Right cardiac atrium (tissue), 5 donors: ENCODE measurements around the gene DENND1A. TPM values are rescaled to one million over a fixed set of nuclear protein-coding genes. Genes with fewer than 3 reads are reported as not detected.

Source experiments
- ATAC-seq, 2 donors: fragments of 200-7000 bp; cut with Tn5 transposase; one replicate each; pipeline versions ENCODE4 v1.8.0 to v1.9.1; 2020; ENCODE audit warnings: moderate library complexity in 2 of 2, mild to moderate bottlenecking in 1 of 2
- DNase-seq, 3 donors: peaks; one replicate each; pipeline ENCODE4 v3.0.0-alpha.2; 2020
- H3K27ac ChIP-seq: one replicate; pipeline ENCODE4 v1.5.1; 2013; ENCODE audit warnings: mild to moderate bottlenecking, low read length, control low read depth, moderate library complexity
- H3K27me3 ChIP-seq: one replicate; pipeline ENCODE4 v1.6.1; 2013; ENCODE audit not compliant: control insufficient read depth, insufficient read depth
- H3K4me1 ChIP-seq: one replicate; pipeline ENCODE4 v1.6.1; 2013; ENCODE audit warnings: low read length; ENCODE audit not compliant: control insufficient read depth, insufficient read depth
- H3K4me3 ChIP-seq: one replicate; pipeline ENCODE4 v1.5.1; 2013; ENCODE audit warnings: low read length, control low read depth
- H3K9me3 ChIP-seq: one replicate; pipeline ENCODE4 v1.6.1; 2013; ENCODE audit warnings: low read length; ENCODE audit not compliant: control insufficient read depth
- WGBS: extraction: QIAGEN DNeasy Blood & Tissue Kit; methylation state at CpG from one replicate; pipeline ENCODE4 v1.1.7; 2013; 5-methylcytosine and 5-hydroxymethylcytosine counted together
- intact Hi-C, 4 donors: fragments of 100-400 bp; cut with DNase I; formaldehyde crosslinking; loops; one replicate each; pipeline versions ENCODE4 v1.11.0 to v1.14.0; 2022 to 2023
- polyA plus RNA-seq: library from polyadenylated mRNA; stranded (reverse); fragments of 200-250 nt; gene quantifications from one replicate; pipeline ENCODE4 v1.2.3, GENCODE V29; 2013
- total RNA-seq, 4 donors: library from RNA; stranded (reverse); fragmentation: NEBNext Ultra II Directional; extraction: Animal tissue kit (Norgen Biotek cat#: 25700); gene quantifications; one replicate each; pipeline ENCODE4 v1.2.1, GENCODE V29; 2021
- donor health status: healthy with polysubstance abuse.
- donor health status: DM: no; HTN: yes; CAD: no.
- donor health status: DM: no; HTN: no; CAD: no.
- donor health status: DM: no; HTN: yes; CAD: no; lungs with severe emphysema.
- donor health status: DM: yes; HTN: yes; CAD: no.

DENND1A gene
- total and polyA plus RNA-seq, 5 donors, result 11.4 to 19.3 (median 17.4) TPM

- no peak for ATAC-seq
- intact Hi-C loops, result loop anchor here in 1 of 4 donors (10.0 kb wide), 1 partner anchor 59 kb away; no protein-coding TSS in a partner anchor
- DNase-seq, result no peak
- Histone ChIP-seq H3K4me3 (no peak overlapping the region), H3K27me3 (no peaks in the 10 kb centered on the region), H3K9me3 (no peaks in the 10 kb centered on the region), H3K4me1 (no peaks in the 10 kb centered on the region), H3K27ac (no peak overlapping the region)
- 82% methylated on average over 8 of the region's 8 CpGs for WGBS
Measured at GRCh38 chr9:123493627-123494026, 436.3 kb downstream of the DENND1A start.

- no peaks in the 10 kb centered on the region for H3K4me1 ChIP-seq
- H3K27me3 ChIP-seq, result no peaks in the 10 kb centered on the region
- ATAC-seq, result no peak
- intact Hi-C loops, result loop anchor here in 1 of 4 donors (10.0 kb wide), 1 partner anchor 56 kb away; no protein-coding TSS in a partner anchor
- DNase-seq, result no peak
- 97% methylated on average over 6 of the region's 6 CpGs for WGBS
- H3K4me3 ChIP-seq, result no peak overlapping the region
- H3K9me3 ChIP-seq, result no peaks in the 10 kb centered on the region
- H3K27ac ChIP-seq, result no peak overlapping the region
Measured at GRCh38 chr9:123490688-123491087, 439.2 kb downstream of the DENND1A start.

- no peaks in the 10 kb centered on the region for H3K4me1 ChIP-seq
- no peak overlapping the region for H3K4me3 ChIP-seq
- ATAC-seq (no peak), DNase-seq (no peak)
- no peaks in the 10 kb centered on the region for H3K27me3 ChIP-seq
- WGBS, result 83% methylated on average over 16 of the region's 16 CpGs
- intact Hi-C loops, result no loop called here
- no peaks in the 10 kb centered on the region for H3K9me3 ChIP-seq
- H3K27ac ChIP-seq, result no peak overlapping the region
Measured at GRCh38 chr9:123488722-123489321, 441.1 kb downstream of the DENND1A start.

GRCh38 chr9:123487944-123488548, 441.9 kb downstream of the DENND1A start:
- Histone ChIP-seq H3K9me3 (no peaks in the 10 kb centered on the region), H3K4me1 (no peaks in the 10 kb centered on the region), H3K27ac (no peak overlapping the region), H3K27me3 (no peaks in the 10 kb centered on the region), H3K4me3 (no peak overlapping the region)
- DNase-seq (no peak), ATAC-seq (no peak)
- 93% methylated on average over 5 of the region's 5 CpGs for WGBS
- intact Hi-C loops, result no loop called here

- no peaks in the 10 kb centered on the region for H3K27me3 ChIP-seq
- H3K27ac ChIP-seq, result no peak overlapping the region
- no peak overlapping the region for H3K4me3 ChIP-seq
- no peaks in the 10 kb centered on the region for H3K4me1 ChIP-seq
- DNase-seq, result no peak
- no peaks in the 10 kb centered on the region for H3K9me3 ChIP-seq
- WGBS, result 77% methylated on average over 1 of the region's 1 CpG
- no peak for ATAC-seq
- intact Hi-C loops, result no loop called here
Measured at GRCh38 chr9:123486431-123486830, 443.5 kb downstream of the DENND1A start.

GRCh38 chr9:123485216-123485615, 444.7 kb downstream of the DENND1A start:
- H3K9me3 ChIP-seq, result no peaks in the 10 kb centered on the region
- intact Hi-C loops, result no loop called here
- no peak overlapping the region for H3K4me3 ChIP-seq
- no peak for DNase-seq
- H3K27me3 ChIP-seq, result no peaks in the 10 kb centered on the region
- ATAC-seq, result no peak
- H3K4me1 ChIP-seq, result no peaks in the 10 kb centered on the region
- no peak overlapping the region for H3K27ac ChIP-seq
- WGBS, result 89% methylated on average over 5 of the region's 5 CpGs

- intact Hi-C loops, result no loop called here
- WGBS, result 93% methylated on average over 4 of the region's 4 CpGs
- Histone ChIP-seq H3K27ac (no peak overlapping the region), H3K27me3 (no peaks in the 10 kb centered on the region), H3K4me3 (no peak overlapping the region), H3K4me1 (peaks cover 2% of the 10 kb centered on the region), H3K9me3 (no peaks in the 10 kb centered on the region)
- ATAC-seq (no peak), DNase-seq (no peak)
Measured at GRCh38 chr9:123484130-123484529, 445.8 kb downstream of the DENND1A start.

GRCh38 chr9:123483191-123483803, 446.6 kb downstream of the DENND1A start:
- ATAC-seq, result no peak
- 94% methylated on average over 9 of the region's 9 CpGs for WGBS
- Histone ChIP-seq H3K27ac (no peak overlapping the region), H3K9me3 (no peaks in the 10 kb centered on the region), H3K4me1 (peaks cover 2% of the 10 kb centered on the region), H3K4me3 (no peak overlapping the region), H3K27me3 (no peaks in the 10 kb centered on the region)
- no peak for DNase-seq
- intact Hi-C loops, result no loop called here

- Histone ChIP-seq H3K4me1 (peaks cover 2% of the 10 kb centered on the region), H3K4me3 (no peak overlapping the region), H3K27me3 (no peaks in the 10 kb centered on the region), H3K27ac (no peak overlapping the region), H3K9me3 (no peaks in the 10 kb centered on the region)
- 99% methylated on average over 3 of the region's 3 CpGs for WGBS
- ATAC-seq (no peak), DNase-seq (no peak)
- intact Hi-C loops, result no loop called here
Measured at GRCh38 chr9:123482295-123482968, 447.5 kb downstream of the DENND1A start.

GRCh38 chr9:123481209-123481865, 448.6 kb downstream of the DENND1A start:
- no peak for ATAC-seq
- 91% methylated on average over 10 of the region's 10 CpGs for WGBS
- H3K27me3 ChIP-seq, result no peaks in the 10 kb centered on the region
- no peak overlapping the region for H3K27ac ChIP-seq
- peaks cover 2% of the 10 kb centered on the region for H3K4me1 ChIP-seq
- H3K4me3 ChIP-seq, result no peak overlapping the region
- no peaks in the 10 kb centered on the region for H3K9me3 ChIP-seq
- intact Hi-C loops, result no loop called here
- DNase-seq, result no peak

- Histone ChIP-seq H3K27me3 (no peaks in the 10 kb centered on the region), H3K9me3 (no peaks in the 10 kb centered on the region), H3K4me1 (peaks cover 2% of the 10 kb centered on the region), H3K27ac (no peak overlapping the region), H3K4me3 (no peak overlapping the region)
- DNase-seq (no peak), ATAC-seq (no peak)
- WGBS, result 94% methylated on average over 8 of the region's 8 CpGs
- intact Hi-C loops, result no loop called here
Measured at GRCh38 chr9:123480791-123481190, 449.1 kb downstream of the DENND1A start.
